ENCODE results near the gene CTTN. TPM values are rescaled to one million over a fixed set of nuclear protein-coding genes. Genes with fewer than 3 reads are reported as not detected.

The CTTN gene
- total RNA-seq, 1 experiment from 2014 or later, result 503 TPM

- in situ Hi-C loops (cut with HindIII; ENCODE audit: low pct_unique_long_range_greater_than_20kb, low sequenced_read_pairs) (no loop called here), intact Hi-C loops (cut with micrococcal nuclease; ENCODE audit: unreplicated experiment) (no loop called here)
- H3K36me3 ChIP-seq (ENCODE audit: control insufficient read depth, insufficient read depth, low read length), result peaks cover 26% of the 10 kb centered on the region
- CTCF ChIA-PET, result no interaction called here
- H3K4me1 ChIP-seq (ENCODE audit: control insufficient read depth, insufficient read depth, low read length), result no peaks in the 10 kb centered on the region
- TF ChIP-seq CTCF (IDR thresholded peaks at IDR 0.05) (no peak), SIN3A (IDR thresholded peaks at IDR 0.05; ENCODE audit: borderline replicate concordance, insufficient read depth, low read depth, low read length) (no peak), POLR2AphosphoS5 (IDR thresholded peaks at IDR 0.05; ENCODE audit: low read depth, low read length) (no peak), TCF7L2 (IDR thresholded peaks at IDR 0.05; ENCODE audit: low read depth, low read length) (no peak)
- TF ChIP-seq, protein P1, sequence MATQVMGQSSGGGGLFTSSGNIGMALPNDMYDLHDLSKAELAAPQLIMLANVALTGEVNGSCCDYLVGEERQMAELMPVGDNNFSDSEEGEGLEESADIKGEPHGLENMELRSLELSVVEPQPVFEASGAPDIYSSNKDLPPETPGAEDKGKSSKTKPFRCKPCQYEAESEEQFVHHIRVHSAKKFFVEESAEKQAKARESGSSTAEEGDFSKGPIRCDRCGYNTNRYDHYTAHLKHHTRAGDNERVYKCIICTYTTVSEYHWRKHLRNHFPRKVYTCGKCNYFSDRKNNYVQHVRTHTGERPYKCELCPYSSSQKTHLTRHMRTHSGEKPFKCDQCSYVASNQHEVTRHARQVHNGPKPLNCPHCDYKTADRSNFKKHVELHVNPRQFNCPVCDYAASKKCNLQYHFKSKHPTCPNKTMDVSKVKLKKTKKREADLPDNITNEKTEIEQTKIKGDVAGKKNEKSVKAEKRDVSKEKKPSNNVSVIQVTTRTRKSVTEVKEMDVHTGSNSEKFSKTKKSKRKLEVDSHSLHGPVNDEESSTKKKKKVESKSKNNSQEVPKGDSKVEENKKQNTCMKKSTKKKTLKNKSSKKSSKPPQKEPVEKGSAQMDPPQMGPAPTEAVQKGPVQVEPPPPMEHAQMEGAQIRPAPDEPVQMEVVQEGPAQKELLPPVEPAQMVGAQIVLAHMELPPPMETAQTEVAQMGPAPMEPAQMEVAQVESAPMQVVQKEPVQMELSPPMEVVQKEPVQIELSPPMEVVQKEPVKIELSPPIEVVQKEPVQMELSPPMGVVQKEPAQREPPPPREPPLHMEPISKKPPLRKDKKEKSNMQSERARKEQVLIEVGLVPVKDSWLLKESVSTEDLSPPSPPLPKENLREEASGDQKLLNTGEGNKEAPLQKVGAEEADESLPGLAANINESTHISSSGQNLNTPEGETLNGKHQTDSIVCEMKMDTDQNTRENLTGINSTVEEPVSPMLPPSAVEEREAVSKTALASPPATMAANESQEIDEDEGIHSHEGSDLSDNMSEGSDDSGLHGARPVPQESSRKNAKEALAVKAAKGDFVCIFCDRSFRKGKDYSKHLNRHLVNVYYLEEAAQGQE (IDR thresholded peaks at IDR 0.05; ENCODE audit: insufficient read depth in 1 of 2, low read depth in 2 of 2, low read length in 1 of 2), result no peak
- no peak overlapping the region for H3K4me3 ChIP-seq (ENCODE audit: low read depth in 2 of 2, low read length in 2 of 2)
- no peak for ATAC-seq
- no TSS peak for BruUV-seq (replicated peaks)
- no peak for DNase-seq (ENCODE audit: low read depth, low spot score)
- H3K27ac ChIP-seq (ENCODE audit: low read length), result no peak overlapping the region
- POLR2A ChIA-PET, result no interaction called here
- no peaks in the 10 kb centered on the region for H3K27me3 ChIP-seq (ENCODE audit: control insufficient read depth, insufficient read depth, low read length)
- no peaks in the 10 kb centered on the region for H3K9me3 ChIP-seq (ENCODE audit: control insufficient read depth, insufficient read depth, low read depth, low read length)
Measured at GRCh38 chr11:70376621-70377020, 21.7 kb upstream of the CTTN start.

- no peaks in the 10 kb centered on the region for H3K9me3 ChIP-seq (ENCODE audit: control insufficient read depth, insufficient read depth, low read depth, low read length)
- ATAC-seq (no peak), DNase-seq (ENCODE audit: low read depth, low spot score) (no peak)
- ChIA-PET POLR2A (no interaction called here), CTCF (no interaction called here)
- TF ChIP-seq POLR2AphosphoS5 (IDR thresholded peaks at IDR 0.05; ENCODE audit: low read depth, low read length) (no peak), TCF7L2 (IDR thresholded peaks at IDR 0.05; ENCODE audit: low read depth, low read length) (no peak), SIN3A (IDR thresholded peaks at IDR 0.05; ENCODE audit: borderline replicate concordance, insufficient read depth, low read depth, low read length) (no peak), CTCF (IDR thresholded peaks at IDR 0.05) (no peak)
- TF ChIP-seq, protein P1 (IDR thresholded peaks at IDR 0.05; ENCODE audit: insufficient read depth in 1 of 2, low read depth in 2 of 2, low read length in 1 of 2), result no peak
- BruUV-seq (replicated peaks), result no TSS peak
- H3K27me3 ChIP-seq (ENCODE audit: control insufficient read depth, insufficient read depth, low read length), result no peaks in the 10 kb centered on the region
- no peak overlapping the region for H3K4me3 ChIP-seq (ENCODE audit: low read depth in 2 of 2, low read length in 2 of 2)
- in situ Hi-C loops (cut with HindIII; ENCODE audit: low pct_unique_long_range_greater_than_20kb, low sequenced_read_pairs), result no loop called here
- intact Hi-C loops (cut with micrococcal nuclease; ENCODE audit: unreplicated experiment), result no loop called here
- H3K36me3 ChIP-seq (ENCODE audit: control insufficient read depth, insufficient read depth, low read length), result peaks cover 20% of the 10 kb centered on the region
- H3K4me1 ChIP-seq (ENCODE audit: control insufficient read depth, insufficient read depth, low read length), result no peaks in the 10 kb centered on the region
- no peak overlapping the region for H3K27ac ChIP-seq (ENCODE audit: low read length)
Measured at GRCh38 chr11:70377645-70378044, 20.7 kb upstream of the CTTN start.

All from Panc1 (cell line).